Measurements from ENCODE around the gene IPO4.
A peak's percentile ranks its signal among the peaks of the same experiment; 100 is the strongest.
"Not testable (repeated sequence)": the region's sequence is repeated elsewhere in the genome, so short reads cannot be mapped to it uniquely, and the experiment has no call there.

The IPO4 gene, protein sequence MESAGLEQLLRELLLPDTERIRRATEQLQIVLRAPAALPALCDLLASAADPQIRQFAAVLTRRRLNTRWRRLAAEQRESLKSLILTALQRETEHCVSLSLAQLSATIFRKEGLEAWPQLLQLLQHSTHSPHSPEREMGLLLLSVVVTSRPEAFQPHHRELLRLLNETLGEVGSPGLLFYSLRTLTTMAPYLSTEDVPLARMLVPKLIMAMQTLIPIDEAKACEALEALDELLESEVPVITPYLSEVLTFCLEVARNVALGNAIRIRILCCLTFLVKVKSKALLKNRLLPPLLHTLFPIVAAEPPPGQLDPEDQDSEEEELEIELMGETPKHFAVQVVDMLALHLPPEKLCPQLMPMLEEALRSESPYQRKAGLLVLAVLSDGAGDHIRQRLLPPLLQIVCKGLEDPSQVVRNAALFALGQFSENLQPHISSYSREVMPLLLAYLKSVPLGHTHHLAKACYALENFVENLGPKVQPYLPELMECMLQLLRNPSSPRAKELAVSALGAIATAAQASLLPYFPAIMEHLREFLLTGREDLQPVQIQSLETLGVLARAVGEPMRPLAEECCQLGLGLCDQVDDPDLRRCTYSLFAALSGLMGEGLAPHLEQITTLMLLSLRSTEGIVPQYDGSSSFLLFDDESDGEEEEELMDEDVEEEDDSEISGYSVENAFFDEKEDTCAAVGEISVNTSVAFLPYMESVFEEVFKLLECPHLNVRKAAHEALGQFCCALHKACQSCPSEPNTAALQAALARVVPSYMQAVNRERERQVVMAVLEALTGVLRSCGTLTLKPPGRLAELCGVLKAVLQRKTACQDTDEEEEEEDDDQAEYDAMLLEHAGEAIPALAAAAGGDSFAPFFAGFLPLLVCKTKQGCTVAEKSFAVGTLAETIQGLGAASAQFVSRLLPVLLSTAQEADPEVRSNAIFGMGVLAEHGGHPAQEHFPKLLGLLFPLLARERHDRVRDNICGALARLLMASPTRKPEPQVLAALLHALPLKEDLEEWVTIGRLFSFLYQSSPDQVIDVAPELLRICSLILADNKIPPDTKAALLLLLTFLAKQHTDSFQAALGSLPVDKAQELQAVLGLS

DNA sequence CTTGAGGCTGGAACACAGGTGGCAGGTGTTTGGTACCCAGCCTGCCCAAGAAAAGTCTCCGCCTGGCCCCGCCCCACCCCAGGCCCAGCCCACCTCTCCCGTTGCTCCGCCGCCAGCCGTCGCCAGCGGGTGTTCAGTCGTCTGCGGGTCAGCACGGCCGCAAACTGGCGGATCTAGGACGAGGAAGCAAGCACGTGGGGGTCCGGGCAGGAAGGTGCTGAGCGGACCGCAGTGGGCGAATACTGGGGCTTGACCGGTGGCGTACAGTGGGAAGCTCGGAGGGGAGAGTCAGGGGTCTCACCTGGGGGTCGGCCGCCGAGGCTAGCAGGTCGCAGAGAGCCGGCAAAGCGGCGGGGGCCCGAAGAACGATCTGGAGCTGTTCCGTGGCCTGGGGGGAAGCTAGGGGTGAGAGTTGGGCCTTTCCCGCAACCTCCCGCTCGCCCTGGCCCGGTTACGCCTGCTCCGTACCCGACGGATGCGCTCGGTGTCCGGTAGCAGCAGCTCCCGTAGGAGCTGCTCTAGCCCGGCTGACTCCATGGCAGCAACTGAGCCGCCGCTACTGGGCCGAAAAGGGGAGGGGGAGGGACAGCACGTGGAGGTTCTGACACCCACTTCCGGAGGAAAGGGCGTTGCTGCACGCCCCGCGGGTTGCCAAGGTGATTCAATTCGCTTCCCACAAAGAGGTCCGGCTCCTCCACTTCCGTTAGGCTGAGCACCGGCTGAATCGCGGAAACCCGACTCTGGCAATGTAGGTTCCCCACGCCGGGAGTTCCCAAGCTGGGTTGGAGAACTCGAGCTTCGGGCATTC lies at the start of gene IPO4:
TSS of gene IPO4 (minus strand) at position 566 of the 808 bp plus-strand sequence. CDS start at position 537, 29 bp downstream.
- DNase-seq, result peak; percentile 98

- DNase-seq, result no peak
Observed at GRCh38 chr14:24238123-24238522, 49.5 kb upstream of the IPO4 start.

GRCh38 chr14:24237463-24237955 lies 48.9 kb upstream of the IPO4 start:
- DNase-seq, result no peak

DNA sequence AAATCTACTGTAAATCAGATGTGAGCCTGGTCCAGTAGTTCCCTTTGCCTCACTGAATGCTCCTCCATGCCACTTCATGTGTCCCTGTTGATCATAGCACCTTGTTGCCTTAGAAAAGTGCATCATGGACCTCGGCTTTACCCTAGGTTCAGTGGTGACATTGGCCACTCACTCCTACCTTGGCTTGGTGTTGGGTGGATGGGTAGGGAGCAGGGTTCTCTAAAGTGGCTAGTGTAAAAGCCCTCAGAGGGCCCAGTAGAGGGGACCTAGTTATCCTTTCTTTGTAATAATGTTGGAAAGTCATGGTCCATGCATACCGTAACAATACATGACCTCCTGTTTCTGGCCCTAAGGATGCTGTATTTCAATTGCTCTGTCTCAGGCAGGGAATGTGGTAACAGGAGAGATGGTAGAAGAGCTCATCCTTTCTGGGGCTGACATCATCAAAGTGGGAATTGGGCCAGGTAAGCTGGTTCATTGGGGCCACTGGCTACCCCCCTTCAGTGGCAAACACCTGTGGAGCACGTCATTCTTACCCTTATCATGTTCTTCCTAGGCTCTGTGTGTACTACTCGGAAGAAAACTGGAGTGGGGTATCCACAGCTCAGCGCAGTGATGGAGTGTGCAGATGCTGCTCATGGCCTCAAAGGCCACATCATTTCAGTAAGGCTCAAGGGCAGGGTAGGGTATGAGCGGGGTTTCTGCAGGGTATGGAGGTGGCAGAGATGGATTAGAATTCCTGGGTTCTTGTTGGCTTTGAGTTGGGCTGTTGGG lies 48.3 kb upstream of the IPO4 start:
- DNase-seq, result no peak

DNA sequence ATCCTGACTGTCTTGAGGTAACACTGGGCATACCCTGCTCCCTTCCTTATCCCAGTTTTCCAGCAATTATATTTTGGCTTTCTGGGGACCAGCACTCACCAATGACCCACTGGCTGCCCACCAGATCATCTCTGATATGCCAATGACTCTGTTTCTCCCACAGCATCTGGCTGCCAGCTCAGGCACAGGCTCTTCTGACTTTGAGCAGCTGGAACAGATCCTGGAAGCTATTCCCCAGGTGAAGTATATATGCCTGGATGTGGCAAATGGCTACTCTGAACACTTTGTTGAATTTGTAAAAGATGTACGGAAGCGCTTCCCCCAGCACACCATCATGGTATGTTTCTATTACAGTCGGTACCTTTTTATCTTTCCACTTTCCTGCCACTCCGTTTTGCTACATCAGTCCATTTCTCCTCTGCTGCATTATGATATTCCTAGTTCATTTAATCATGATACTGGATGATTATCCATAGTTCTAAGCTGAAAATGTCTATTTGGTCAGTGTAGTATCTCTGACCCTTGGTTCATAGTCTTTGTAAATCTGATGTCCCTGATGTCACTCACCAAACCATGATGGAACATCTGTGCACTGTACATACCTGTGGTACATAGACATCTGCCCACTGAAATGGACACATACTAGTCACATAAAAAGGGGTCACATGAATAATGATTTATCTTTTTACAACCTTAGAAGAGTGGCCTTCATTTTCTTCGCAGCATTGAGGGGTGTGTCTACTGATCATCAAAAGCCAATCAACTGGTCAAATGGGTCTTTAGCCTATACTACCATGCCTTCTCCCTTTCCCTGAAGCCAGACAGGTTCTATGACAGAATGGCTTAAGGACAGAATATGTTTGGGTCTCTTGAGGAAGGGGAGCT lies 47.4 kb upstream of the IPO4 start:
- no peak for DNase-seq

DNA sequence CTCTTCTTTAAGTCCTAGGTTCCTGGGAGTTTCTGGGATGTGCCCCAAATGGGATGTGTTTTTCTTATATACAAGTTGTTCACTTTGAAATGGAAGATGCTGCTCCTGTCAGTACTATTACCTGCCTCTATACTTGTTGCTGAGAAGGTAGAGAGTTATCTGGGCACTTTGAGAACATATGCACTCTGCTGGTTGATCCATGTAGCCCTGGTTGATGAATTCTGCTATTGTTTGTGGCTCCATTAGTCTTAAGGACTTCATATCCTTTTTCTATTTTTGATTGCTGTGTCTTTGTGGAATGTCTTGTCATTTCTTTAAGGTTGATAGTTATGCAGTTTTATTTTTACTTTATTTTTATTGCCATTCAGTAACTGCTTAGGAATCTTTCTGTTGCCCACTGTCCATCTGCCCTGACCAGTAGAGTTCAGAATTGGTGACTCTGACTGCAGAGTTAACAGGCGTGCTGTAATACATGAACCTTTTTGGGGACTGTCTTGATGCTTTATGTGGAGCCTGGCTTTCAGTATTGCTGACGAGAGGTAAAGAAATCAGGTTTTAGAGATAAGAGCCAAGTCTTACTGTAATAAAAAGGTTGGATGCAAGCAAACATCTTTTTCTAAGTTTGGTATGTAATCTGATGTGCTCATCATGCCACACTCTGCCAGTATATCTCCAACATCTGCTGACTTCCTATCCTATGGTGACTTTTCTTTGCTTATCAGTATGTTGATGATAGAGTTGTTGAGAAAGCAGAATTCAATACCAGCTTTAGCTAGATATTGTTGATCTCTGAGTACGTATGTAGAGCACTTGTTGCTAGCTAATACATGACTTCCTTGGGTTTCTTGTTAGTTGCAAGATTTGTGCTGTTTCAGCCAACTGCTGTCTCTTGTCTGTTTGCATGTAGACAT lies 45.7 kb upstream of the IPO4 start:
- DNase-seq, result no peak

DNA sequence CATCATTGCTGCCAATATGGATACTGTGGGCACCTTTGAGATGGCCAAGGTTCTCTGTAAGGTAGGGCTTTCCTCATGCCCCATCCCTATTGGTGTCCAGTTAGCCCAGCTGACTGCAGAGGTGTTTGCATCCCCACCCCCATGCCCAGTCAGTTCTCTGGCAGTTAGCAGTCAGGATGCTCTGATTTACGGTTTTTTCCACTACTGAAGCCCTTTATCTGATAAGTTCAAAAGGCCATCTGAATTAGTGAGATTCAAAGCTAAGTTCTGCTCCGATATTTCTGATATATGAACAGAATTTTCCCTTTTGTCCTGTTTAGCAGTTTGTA lies 44.9 kb upstream of the IPO4 start:
- DNase-seq, result no peak

DNA sequence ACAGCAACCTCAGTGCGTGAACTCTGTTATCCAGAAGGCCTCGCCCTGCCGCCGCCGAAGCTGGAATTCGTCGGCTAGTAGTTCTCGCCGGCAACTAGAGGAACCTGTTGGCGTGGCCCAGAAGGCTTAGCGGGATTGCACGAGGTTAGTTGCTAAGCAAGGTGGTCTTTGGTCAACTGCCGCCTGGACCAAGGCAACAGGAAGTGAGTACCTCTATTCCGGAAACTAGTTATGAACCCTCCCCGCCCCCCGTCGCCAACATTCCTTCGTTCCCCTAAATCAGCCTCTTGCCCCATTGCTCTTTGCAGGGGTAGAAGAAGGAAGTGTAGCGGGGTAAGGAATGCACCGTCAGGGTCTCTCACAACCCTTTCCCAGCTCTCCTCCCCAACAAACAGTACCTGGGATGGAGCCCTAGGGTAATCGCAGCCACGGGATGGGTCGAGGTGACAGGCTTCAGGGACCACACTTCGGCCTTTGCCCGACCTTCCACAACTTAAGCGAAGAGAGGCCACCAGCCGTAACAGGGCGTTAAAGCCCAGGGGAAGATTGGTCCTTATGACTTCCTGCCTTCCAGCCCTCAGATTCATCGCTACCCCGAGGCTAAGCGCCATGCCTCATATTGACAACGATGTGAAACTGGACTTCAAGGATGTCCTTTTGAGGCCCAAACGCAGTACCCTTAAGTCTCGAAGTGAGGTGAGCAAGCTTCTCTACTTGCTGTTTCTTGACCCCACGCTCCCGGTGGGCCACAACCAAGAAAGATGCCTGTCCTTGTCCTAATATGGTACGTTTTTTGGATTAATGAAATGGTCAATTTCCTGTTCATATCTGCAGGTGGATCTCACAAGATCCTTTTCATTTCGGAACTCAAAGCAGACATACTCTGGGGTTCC lies 44.3 kb upstream of the IPO4 start, which contains the start of gene GMPR2:
TSS of gene GMPR2 (plus strand) at position 285 of the 893 bp plus-strand sequence. CDS start at position 610, 325 bp downstream.
- no peak for DNase-seq

DNA sequence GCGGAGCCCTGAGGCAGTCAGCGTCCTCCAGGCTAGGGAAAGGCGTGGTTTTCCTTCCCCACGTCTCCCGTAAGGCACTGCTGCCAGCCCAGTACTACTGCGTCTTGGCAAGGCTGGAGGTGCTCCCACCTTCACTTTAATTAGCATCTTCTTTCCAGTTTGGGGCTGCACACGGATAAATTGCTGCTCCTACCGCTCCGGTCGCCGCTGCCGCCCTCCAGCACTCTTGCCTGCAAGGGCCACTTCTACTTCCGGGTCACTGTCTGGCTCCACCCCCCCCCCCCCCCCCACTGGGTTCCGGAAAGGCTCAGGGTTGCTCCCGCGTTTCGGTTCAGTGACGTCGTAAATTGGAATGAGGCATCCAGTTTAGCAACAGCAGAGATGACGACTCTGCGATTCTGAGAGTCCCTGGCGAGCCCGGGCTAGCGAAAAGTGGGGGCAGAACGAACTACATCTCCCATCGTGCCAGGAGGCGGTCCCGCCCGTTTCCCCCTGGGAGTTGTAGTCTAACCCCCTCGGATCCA lies 43.6 kb upstream of the IPO4 start, which contains the start of gene NEDD8:
TSS of gene NEDD8 (minus strand) at position 247 of the 524 bp plus-strand sequence. CDS start at position 147, 100 bp downstream.
- peak; percentile 95 for DNase-seq

DNA sequence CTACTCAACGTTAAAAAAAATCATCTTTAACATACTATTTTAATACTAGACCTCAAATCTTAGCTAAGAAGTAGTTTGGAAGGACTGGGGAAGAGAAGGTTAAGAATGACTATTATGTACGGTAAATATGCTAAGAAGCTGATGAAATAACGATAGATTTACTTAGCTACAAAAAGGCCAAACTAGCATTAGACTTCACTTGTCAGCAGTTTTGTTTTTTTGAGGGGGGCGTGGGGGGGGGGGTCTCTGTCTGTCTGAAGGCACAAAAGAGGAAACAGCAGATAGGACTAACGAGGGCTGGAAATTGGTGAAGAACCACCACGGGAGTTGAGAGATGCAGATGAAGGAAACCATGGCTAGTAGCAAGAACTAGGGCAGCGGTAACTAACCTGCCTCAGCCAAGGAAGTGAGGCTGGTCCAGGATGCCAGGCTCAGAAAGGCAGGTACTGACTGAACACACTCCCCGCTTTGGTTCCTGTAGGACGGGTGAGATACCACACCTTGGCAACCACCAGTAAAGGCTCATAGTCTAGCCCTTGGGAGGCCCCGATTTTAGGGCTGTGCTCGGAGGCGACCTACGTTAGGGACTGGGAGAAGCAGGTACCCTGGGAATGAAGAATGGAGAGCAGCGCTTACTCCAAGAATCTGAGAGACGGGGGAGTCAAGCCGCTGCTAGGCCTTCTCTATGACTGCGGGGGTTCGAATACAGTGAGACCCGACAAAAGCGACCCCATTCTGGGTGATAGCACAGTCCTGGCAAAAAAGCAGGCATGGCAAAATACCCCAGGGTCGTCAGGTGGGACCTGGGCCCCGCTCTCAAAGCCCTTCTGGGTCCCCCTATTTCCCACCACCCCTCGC lies 42.9 kb upstream of the IPO4 start:
- no peak for DNase-seq

- no peak for DNase-seq
Observed at GRCh38 chr14:24228902-24229301, 40.3 kb upstream of the IPO4 start.

GRCh38 chr14:24226473-24226872 lies 37.9 kb upstream of the IPO4 start:
- DNase-seq, result no peak

- DNase-seq, result no peak
Observed at GRCh38 chr14:24224618-24225071, 36.0 kb upstream of the IPO4 start.

- DNase-seq, result not testable (repeated sequence)
Observed at GRCh38 chr14:24222987-24223386, 34.4 kb upstream of the IPO4 start.

- no peak for DNase-seq
Observed at GRCh38 chr14:24219521-24219920, 30.9 kb upstream of the IPO4 start.

DNA sequence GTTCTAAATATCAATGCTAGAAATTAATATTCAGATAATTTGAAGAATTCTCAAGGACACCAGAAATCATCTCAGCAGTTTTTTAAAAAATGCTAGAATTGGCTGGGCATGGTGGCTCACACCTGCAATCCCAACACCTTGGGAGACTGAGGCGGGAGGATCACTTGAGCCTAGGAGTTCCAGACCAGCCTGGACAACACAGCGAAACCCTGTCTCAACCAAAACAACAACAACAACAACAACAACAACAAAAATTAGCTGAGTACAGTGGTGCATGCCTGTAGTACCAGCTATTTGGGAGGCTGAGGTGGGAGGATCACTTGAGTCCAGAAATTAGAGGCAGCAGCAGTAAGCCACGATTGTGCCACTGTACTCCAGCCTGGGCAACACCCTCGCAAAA lies 30.5 kb upstream of the IPO4 start:
- DNase-seq, result no peak

GRCh38 chr14:24216876-24217275 lies 28.3 kb upstream of the IPO4 start:
- DNase-seq, result not testable (repeated sequence)

Data from DMS79 (cell line).